PC-9 (cell line): ENCODE measurements around the gene CPED1. TPM values are rescaled to one million over a fixed set of nuclear protein-coding genes. Genes with fewer than 3 reads are reported as not detected.

ENCODE experiments used
- BruUV-seq: library from RNA; stranded (reverse); fragments of 400-500 nt; replicated peaks from 2 replicates; lab custom pipeline; 2021; lab: Mats Ljungman, UMichigan
- CTCF ChIA-PET: fragments of 300-600 bp; sonication (Branson Sonifier 250); formaldehyde crosslinking; loops from one replicate; lab custom pipeline; 2022; ENCODE audit warnings: antibody characterized with exemption; lab: Charles Lee
- POLR2A ChIA-PET: fragments of 300-600 bp; sonication (Branson Sonifier 250); formaldehyde crosslinking; loops from one replicate; lab custom pipeline; 2022; ENCODE audit warnings: antibody characterized with exemption; ENCODE audit not compliant: unreplicated experiment; lab: Charles Lee
- DNase-seq, 2 experiments: peaks; one replicate each; pipeline versions ENCODE4 v3.0.0 to v3.0.0-alpha.2; 2015 to 2022; ENCODE audit warnings: mixed read lengths in 1 of 2
- H2AFZ ChIP-seq: fragments of 200-600 bp; sonication (generic); 2 replicates; pipeline ENCODE4 v1.8.1; 2017; ENCODE audit warnings: antibody characterized with exemption
- H3F3A ChIP-seq: fragments of 200-600 bp; sonication (generic); 2 replicates; pipeline ENCODE4 v1.8.1; 2017; ENCODE audit warnings: antibody characterized with exemption, mild to moderate bottlenecking, low read depth; ENCODE audit not compliant: insufficient read depth
- H3K27ac ChIP-seq: fragments of 200-600 bp; sonication (generic); 2 replicates; pipeline ENCODE4 v1.6.1; 2016; ENCODE audit warnings: mixed run types
- H3K27me3 ChIP-seq: fragments of 200-600 bp; sonication (generic); 2 replicates; pipeline ENCODE4 v1.6.1; 2016; ENCODE audit warnings: low read depth, mixed run types; ENCODE audit not compliant: insufficient read depth
- H3K36me3 ChIP-seq: fragments of 200-600 bp; sonication (generic); 2 replicates; pipeline ENCODE4 v1.6.1; 2016; ENCODE audit warnings: low read depth, mixed run types
- H3K4me1 ChIP-seq: fragments of 200-600 bp; sonication (generic); replicated peaks from 2 replicates; pipeline ENCODE4 v1.6.1; 2016; ENCODE audit warnings: mixed run types; ENCODE audit not compliant: insufficient read depth
- H3K4me2 ChIP-seq: fragments of 200-600 bp; sonication (generic); 2 replicates; pipeline ENCODE4 v1.6.1; 2017; ENCODE audit warnings: mixed run types
- H3K4me3 ChIP-seq: fragments of 200-600 bp; sonication (generic); 2 replicates; pipeline ENCODE4 v1.6.1; 2016; ENCODE audit warnings: mixed run types
- H3K79me2 ChIP-seq: fragments of 200-600 bp; sonication (generic); 2 replicates; pipeline ENCODE4 v1.6.1; 2017; ENCODE audit warnings: low read depth, mixed run types
- H3K9me2 ChIP-seq: fragments of 200-600 bp; sonication (generic); 2 replicates; pipeline ENCODE4 v1.8.1; 2017; ENCODE audit warnings: mild to moderate bottlenecking; ENCODE audit not compliant: insufficient read depth
- H3K9me3 ChIP-seq: fragments of 200-600 bp; sonication (generic); 2 replicates; pipeline ENCODE4 v1.8.1; 2016; ENCODE audit warnings: low read depth; ENCODE audit not compliant: insufficient read depth
- H4K20me1 ChIP-seq: fragments of 200-600 bp; sonication (generic); 2 replicates; pipeline ENCODE4 v1.8.1; 2017; ENCODE audit not compliant: insufficient read depth
- CTCF ChIP-seq: fragments of 200-600 bp; sonication (generic); conservative IDR thresholded peaks from 2 replicates; pipeline ENCODE4 v1.6.1; 2017; ENCODE audit warnings: mixed run types, antibody characterized with exemption, mild to moderate bottlenecking, moderate library complexity
- EZH2 ChIP-seq: fragments of 200-600 bp; sonication (generic); IDR thresholded peaks from 2 replicates; pipeline ENCODE4 v1.8.0; 2017; ENCODE audit warnings: antibody characterized with exemption, low read depth
- intact Hi-C: fragments of 100-400 bp; cut with micrococcal nuclease; formaldehyde crosslinking; loops from one replicate; pipeline ENCODE4 v1.10.0; 2022; ENCODE audit not compliant: unreplicated experiment
- total RNA-seq: library from RNA; stranded (reverse); gene quantifications from 2 replicates; pipeline ENCODE4 v1.2.3, GENCODE V29; 2021

Gene CPED1
- total RNA-seq, 1 experiment from 2014 or later, result 2.4 TPM

- BruUV-seq, result no TSS peak
- Histone ChIP-seq H3K4me3 (no peak overlapping the region), H3F3A (no peaks in the 10 kb centered on the region), H3K9me2 (no peaks in the 10 kb centered on the region), H3K4me2 (no peak overlapping the region), H3K79me2 (no peaks in the 10 kb centered on the region), H3K27ac (no peak overlapping the region), H2AFZ (no peak overlapping the region), H4K20me1 (no peaks in the 10 kb centered on the region), H3K36me3 (no peaks in the 10 kb centered on the region), H3K9me3 (no peaks in the 10 kb centered on the region), H3K27me3 (no peaks in the 10 kb centered on the region), H3K4me1 (no peaks in the 10 kb centered on the region)
- no peak for TF ChIP-seq CTCF
- TF ChIP-seq EZH2, result no peak
- intact Hi-C loops, result no loop called here
- DNase-seq, result no peak
- ChIA-PET POLR2A (no interaction called here), CTCF (interaction anchor here (0.6 kb wide), 1 partner anchor 58 kb away, joined by 6 read pairs; no protein-coding TSS in a partner anchor)
Measured at GRCh38 chr7:121294448-121294992, 306.0 kb downstream of the CPED1 start.

- intact Hi-C loops, result no loop called here
- no peaks in the 10 kb centered on the region for H3K79me2 ChIP-seq
- BruUV-seq, result no TSS peak
- CTCF ChIA-PET, result no interaction called here
- no peaks in the 10 kb centered on the region for H3K9me2 ChIP-seq
- DNase-seq, result no peak
- no peaks in the 10 kb centered on the region for H3K9me3 ChIP-seq
- H3K27ac ChIP-seq, result no peak overlapping the region
- no peak for TF ChIP-seq EZH2
- TF ChIP-seq CTCF, result no peak
- no peaks in the 10 kb centered on the region for H3F3A ChIP-seq
- H4K20me1 ChIP-seq, result no peaks in the 10 kb centered on the region
- no peak overlapping the region for H2AFZ ChIP-seq
- H3K27me3 ChIP-seq, result no peaks in the 10 kb centered on the region
- POLR2A ChIA-PET, result no interaction called here
- no peaks in the 10 kb centered on the region for H3K4me1 ChIP-seq
- no peak overlapping the region for H3K4me3 ChIP-seq
- H3K4me2 ChIP-seq, result no peak overlapping the region
- H3K36me3 ChIP-seq, result no peaks in the 10 kb centered on the region
Measured at GRCh38 chr7:121297843-121298242, 309.3 kb downstream of the CPED1 start.

- DNase-seq, result no peak
- ChIA-PET CTCF (no interaction called here), POLR2A (no interaction called here)
- Histone ChIP-seq H3K27ac (no peak overlapping the region), H3K27me3 (no peaks in the 10 kb centered on the region), H3K4me3 (no peak overlapping the region), H3K4me1 (no peaks in the 10 kb centered on the region), H3K9me2 (no peaks in the 10 kb centered on the region), H3K36me3 (no peaks in the 10 kb centered on the region), H3K4me2 (no peak overlapping the region), H3F3A (no peaks in the 10 kb centered on the region), H3K79me2 (no peaks in the 10 kb centered on the region), H4K20me1 (no peaks in the 10 kb centered on the region), H3K9me3 (no peaks in the 10 kb centered on the region), H2AFZ (no peak overlapping the region)
- intact Hi-C loops, result no loop called here
- BruUV-seq, result no TSS peak
- TF ChIP-seq CTCF, result no peak
- no peak for TF ChIP-seq EZH2
Measured at GRCh38 chr7:121298831-121299239, 310.3 kb downstream of the CPED1 start.
